ENCODE data around the gene ETV6.

Gene ETV6

DNA sequence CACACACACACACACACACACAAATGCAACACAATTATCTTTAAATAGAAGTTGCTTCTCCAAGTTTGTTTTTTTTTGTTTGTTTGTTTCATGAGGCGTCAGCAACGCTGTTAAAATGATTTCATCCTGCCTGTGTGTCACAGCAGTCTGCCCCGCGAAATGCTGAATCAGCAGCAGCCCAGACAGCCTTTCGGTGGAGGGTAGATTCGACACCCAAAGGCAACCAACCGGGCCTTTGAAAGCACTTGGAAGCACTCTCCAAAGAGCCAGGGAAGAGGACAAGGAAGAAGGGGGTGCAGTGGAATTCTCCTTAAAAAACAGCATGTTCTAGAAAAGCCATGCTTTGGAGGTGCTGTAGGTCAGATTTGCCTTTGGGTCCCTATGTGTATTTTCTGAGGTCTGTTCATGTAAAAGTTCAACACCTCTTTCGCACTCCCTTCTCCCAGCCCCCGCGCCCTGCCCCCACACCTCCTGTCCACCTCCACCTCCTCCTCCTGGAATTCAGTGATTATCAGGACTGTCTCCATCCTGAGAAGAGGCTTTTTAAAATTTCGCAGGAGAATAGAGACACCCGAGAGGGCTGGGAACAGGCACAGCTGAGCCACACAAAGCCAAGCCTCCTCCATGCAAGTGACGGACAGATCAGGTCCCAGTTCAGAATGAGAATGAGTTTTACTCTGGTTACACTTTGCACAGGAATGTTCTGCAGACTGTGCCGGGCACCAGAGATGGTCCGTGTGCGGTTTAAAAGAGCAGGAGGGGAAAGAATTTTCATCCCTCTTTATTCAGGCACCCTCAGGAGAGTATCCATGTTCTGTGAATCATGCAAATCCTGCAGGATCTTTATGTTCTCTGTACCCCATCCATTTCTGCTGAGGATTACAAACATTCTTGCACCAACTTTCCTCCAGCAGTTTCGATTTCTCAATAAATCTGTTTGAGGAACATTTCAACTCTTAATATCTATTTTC is 177.9 kb downstream of the ETV6 start:
- DNase-seq (ENCODE audit: low read depth), result peak; percentile 42

DNA sequence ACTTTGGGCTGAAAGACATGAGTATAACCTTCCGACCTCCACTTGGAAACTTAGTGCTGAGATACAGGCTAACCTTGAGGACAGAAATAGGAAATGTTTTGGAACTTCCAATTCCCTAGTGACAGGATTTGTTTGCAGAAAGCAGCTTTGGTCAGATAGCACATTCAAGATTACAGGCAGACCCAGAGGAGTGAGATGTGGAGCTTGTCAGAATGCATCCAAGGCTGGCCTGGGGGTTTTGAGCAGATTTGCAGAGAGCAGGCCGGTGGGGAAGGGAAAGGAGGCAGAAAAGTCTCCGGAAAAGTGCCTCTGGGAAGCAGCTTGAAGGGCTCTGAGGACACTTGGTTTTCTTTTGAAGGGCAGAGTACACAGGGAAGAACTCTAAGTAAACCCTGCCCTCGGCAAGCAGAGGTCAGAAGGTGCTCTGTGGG is 180.3 kb downstream of the ETV6 start:
- DNase-seq (ENCODE audit: low read depth), result no peak

DNA sequence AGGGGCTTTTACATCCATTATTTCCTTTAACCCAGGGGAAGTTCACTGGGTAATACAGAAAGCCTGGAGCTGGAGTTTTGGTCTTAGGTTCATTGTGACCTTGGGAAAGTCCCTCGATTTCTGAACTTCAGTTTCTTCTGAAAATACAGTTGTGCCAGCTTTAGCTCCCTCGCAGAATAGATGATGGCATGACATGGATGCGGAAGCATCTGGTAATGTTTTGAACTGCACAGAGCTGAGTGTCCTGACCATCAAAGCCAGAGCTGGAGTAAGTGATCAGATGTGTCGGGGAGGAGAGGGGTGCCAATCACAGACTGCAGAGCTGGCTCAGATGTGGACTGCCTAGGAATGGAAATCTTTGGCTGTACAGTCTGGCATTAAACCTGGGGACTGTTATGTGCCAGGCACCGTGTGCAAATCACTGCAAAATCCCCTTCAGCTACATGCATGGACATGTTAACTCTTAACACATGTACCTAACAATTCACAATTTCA is 180.9 kb downstream of the ETV6 start:
- DNase-seq (ENCODE audit: low read depth), result no peak

- no peak for DNase-seq (ENCODE audit: low read depth)
These were observed 182.6 kb downstream of the ETV6 start for GRCh38 chr12:11832093-11832492.

GRCh38 chr12:11833174-11833895 is 183.9 kb downstream of the ETV6 start:
- no peak for DNase-seq (ENCODE audit: low read depth)

DNA sequence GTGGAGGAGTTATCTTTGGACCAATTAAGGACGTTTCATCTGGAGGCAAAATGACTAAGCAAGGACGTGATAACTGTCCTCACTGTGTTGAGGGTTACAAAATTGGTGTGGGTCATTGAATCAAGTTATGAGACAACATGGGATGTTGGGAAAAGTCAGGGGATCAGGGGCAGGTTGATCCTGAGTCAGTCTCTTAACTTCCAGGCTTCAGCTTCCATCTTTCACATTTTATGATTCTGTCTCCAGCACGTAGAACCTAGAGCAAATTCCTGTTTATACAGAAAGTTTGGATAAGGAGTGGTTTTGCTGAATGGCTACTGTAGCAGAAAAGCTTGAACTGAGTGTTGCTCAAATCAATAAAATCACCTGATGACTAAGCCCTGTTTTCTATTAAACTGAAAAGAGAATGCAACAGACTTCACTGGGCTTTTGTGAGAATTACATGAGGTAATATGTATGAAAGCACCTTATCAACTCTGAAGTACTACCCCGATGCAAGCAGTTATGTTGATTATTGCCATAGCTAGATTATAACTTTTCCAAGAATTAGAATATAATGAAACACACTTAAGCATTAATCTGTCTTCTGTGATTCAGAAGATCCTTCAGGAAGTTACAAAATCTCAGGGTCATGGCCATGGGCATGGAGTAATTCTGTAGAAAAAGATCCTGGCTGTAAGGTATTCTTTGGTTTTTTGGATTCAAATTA is 184.8 kb downstream of the ETV6 start:
- DNase-seq (ENCODE audit: low read depth), result peak; percentile 52

- no peak for DNase-seq (ENCODE audit: low read depth)
These were observed 185.5 kb downstream of the ETV6 start for GRCh38 chr12:11834931-11835330.

DNA sequence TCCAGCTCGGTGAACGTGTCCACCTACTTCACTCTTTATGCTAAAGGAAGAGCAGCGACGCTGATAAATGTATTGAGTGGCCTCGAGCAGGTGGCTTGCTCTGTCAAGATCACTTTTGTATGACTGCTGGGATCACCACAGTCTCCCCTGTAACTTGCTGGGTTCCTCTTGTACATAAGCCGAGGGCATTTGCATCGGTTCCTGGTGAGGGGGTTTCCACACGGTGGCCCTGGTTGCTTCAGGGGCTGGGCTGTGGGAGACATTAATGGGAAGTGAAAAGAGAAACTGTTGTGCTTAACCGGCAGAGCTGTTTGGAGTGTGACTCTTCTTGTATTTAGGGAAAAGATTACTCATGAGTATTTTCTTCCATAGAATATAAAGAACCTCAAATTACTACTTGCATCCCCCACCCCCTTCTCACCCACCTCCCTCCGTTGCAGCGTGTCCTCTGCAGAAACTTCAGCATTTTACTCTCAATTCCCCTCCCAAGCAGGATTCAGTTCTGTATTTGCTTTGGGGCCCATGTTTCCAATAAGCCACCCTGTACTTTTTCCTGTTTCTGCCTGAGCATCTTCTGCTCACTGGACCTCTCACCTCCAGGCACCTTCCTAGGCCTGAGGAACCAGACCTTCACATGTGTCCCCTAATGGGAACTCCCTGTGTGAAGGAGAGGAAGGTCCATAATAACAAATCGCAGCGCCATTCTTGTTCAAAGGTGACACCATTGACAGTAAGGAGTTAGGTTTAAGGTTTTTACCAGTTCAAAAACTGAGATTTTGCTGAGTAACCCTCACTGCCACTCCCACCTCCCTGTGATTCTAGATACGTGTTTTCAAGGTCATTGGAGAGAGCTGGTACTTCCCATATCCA is 187.0 kb downstream of the ETV6 start:
- no peak for DNase-seq (ENCODE audit: low read depth)

GRCh38 chr12:11837216-11837934 is 187.9 kb downstream of the ETV6 start:
- DNase-seq (ENCODE audit: low read depth), result no peak

DNA sequence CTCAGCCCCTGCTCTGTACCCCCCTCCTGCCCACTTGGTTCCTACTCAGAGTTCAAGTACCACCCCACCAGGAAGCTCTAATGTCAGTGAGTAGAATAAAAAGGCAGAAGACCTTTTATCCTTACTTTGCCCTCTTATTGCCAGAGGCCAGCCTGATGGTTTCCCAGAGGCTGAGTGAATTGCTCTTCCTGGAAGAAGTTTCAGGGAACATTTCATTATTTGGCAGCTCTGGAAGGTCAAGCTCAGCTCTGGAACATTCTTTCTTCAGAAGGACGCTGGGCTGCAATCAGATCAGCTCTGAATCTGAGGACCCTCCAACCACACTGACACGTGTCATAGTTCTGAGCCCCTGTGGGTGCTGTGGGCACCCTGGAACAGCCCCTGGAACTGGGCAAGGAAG is 188.9 kb downstream of the ETV6 start:
- DNase-seq (ENCODE audit: low read depth), result no peak

GRCh38 chr12:11839091-11839641 is 189.7 kb downstream of the ETV6 start:
- DNase-seq (ENCODE audit: low read depth), result peak; percentile 73

GRCh38 chr12:11840366-11840765 is 190.9 kb downstream of the ETV6 start:
- no peak for DNase-seq (ENCODE audit: low read depth)

DNA sequence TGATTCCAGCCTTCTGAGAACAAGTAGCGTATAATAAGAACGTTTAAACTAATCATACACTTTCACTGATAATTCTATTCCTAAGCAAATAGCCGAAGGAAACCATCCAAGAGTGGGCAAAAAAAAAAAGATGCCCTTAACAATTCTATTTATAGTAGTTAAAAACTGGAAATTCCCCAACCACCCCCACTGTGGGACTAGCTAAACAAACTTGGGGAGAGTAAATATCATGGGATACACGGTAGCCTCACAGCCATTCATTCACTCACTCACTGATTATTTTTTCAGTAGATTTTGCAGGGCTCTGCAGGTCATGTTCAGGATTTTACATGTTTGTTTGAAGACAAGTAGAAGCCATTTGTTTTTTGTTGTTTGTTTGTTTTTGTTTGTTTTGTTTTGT is 197.0 kb downstream of the ETV6 start:
- DNase-seq (ENCODE audit: low read depth), result no peak

- DNase-seq (ENCODE audit: low read depth), result no peak
These were observed 198.1 kb downstream of the ETV6 start for GRCh38 chr12:11847539-11847938.

- DNase-seq (ENCODE audit: low read depth), result no peak
These were observed 200.5 kb downstream of the ETV6 start for GRCh38 chr12:11849757-11850504.

DNA sequence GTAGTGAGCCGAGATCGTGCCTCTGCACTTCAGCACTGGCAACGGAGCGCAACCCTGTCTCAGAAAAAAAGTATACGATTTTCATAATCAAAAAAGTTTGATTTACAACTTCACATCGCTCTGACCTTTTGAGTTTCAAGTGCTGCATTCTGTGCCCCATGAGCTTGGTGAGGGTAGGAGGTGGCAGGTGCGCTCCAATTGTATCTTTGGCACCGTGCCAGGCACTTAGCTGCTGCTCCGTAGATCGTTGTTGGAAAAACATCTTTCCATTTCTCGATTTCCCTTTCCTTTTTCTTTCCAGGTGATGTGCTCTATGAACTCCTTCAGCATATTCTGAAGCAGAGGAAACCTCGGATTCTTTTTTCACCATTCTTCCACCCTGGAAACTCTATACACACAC is 203.7 kb downstream of the ETV6 start:
- no peak for DNase-seq (ENCODE audit: low read depth)

DNA sequence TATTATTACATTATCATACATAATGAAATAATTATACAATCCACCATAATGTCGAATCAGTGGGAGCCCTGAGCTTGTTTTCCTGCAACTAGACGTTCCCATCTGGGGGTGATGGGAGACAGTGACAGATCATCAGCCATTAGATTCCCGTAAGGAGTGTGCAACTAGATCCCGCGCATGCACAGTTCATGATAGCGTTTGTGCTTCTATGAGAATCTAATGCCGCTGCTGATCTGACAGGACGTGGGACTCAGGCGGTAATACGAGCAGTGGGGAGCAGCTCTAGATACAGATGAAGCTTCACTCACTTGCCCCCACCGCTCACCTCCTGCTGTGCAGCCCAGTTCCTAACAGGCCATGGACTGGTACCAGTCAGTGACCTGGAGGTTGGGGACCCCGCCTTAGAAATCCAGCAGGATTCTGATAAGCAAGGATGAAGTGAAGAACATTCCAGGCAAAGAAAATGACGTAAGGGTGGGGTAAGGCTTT is 204.6 kb downstream of the ETV6 start:
- no peak for DNase-seq (ENCODE audit: low read depth)

- DNase-seq (ENCODE audit: low read depth), result no peak
These were observed 206.5 kb downstream of the ETV6 start for GRCh38 chr12:11855983-11856374.

- DNase-seq (ENCODE audit: low read depth), result no peak
These were observed 207.5 kb downstream of the ETV6 start for GRCh38 chr12:11856971-11857370.

Measured in iris pigment epithelial cell (primary cell).